ENCODE measurements around the gene BAHCC1.

Gene BAHCC1

GRCh38 chr17:81396278-81396721, 1.0 kb downstream of the BAHCC1 start:
- no peaks in the 10 kb centered on the region for H3K9me2 ChIP-seq (ENCODE audit: low read depth, low read length)
- TF ChIP-seq EZH2 (IDR thresholded peaks at IDR 0.05; ENCODE audit: borderline replicate concordance, low read length) (no peak), CTCF (IDR thresholded peaks at IDR 0.05; ENCODE audit: low read length) (no peak)
- no peak overlapping the region for H3K9ac ChIP-seq (ENCODE audit: low read length)
- no peaks in the 10 kb centered on the region for H3F3A ChIP-seq (ENCODE audit: insufficient read depth, low read length)
- no peaks in the 10 kb centered on the region for H3K9me3 ChIP-seq (ENCODE audit: low read length)
- H2AFZ ChIP-seq (ENCODE audit: low read length) = no peak overlapping the region
- no peak overlapping the region for H3K4me3 ChIP-seq (ENCODE audit: low read depth, low read length, poor library complexity, severe bottlenecking)
- H3K4me2 ChIP-seq (ENCODE audit: low read length) = no peak overlapping the region
- no peaks in the 10 kb centered on the region for H3K79me2 ChIP-seq (ENCODE audit: insufficient read depth, low read length)
- H3K27me3 ChIP-seq (ENCODE audit: insufficient read depth, low read length) = peaks cover 5% of the 10 kb centered on the region
- no peaks in the 10 kb centered on the region for H3K4me1 ChIP-seq (ENCODE audit: insufficient read depth, low read length, severe bottlenecking)
- no peaks in the 10 kb centered on the region for H4K20me1 ChIP-seq (ENCODE audit: insufficient read depth, low read length)
- H3K36me3 ChIP-seq (ENCODE audit: insufficient read depth, low read length) = no peaks in the 10 kb centered on the region
- H3K27ac ChIP-seq (ENCODE audit: low read depth, low read length, poor library complexity, severe bottlenecking) = no peak overlapping the region

GRCh38 chr17:81396722-81397313, 1.6 kb downstream of the BAHCC1 start:
- Histone ChIP-seq H3K9ac (ENCODE audit: low read length) (no peak overlapping the region), H3K4me2 (ENCODE audit: low read length) (no peak overlapping the region), H3K27me3 (ENCODE audit: insufficient read depth, low read length) (peaks cover 8% of the 10 kb centered on the region), H3F3A (ENCODE audit: insufficient read depth, low read length) (no peaks in the 10 kb centered on the region), H3K4me1 (ENCODE audit: insufficient read depth, low read length, severe bottlenecking) (no peaks in the 10 kb centered on the region), H4K20me1 (ENCODE audit: insufficient read depth, low read length) (no peaks in the 10 kb centered on the region), H3K36me3 (ENCODE audit: insufficient read depth, low read length) (no peaks in the 10 kb centered on the region), H2AFZ (ENCODE audit: low read length) (no peak overlapping the region), H3K27ac (ENCODE audit: low read depth, low read length, poor library complexity, severe bottlenecking) (no peak overlapping the region), H3K9me3 (ENCODE audit: low read length) (no peaks in the 10 kb centered on the region), H3K4me3 (ENCODE audit: low read depth, low read length, poor library complexity, severe bottlenecking) (no peak overlapping the region), H3K9me2 (ENCODE audit: low read depth, low read length) (no peaks in the 10 kb centered on the region), H3K79me2 (ENCODE audit: insufficient read depth, low read length) (no peaks in the 10 kb centered on the region)
- no peak for TF ChIP-seq EZH2 (IDR thresholded peaks at IDR 0.05; ENCODE audit: borderline replicate concordance, low read length)
- TF ChIP-seq CTCF (IDR thresholded peaks at IDR 0.05; ENCODE audit: low read length) = no peak

GRCh38 chr17:81397314-81398175, 2.3 kb downstream of the BAHCC1 start:
- H3K79me2 ChIP-seq (ENCODE audit: insufficient read depth, low read length) = no peaks in the 10 kb centered on the region
- no peaks in the 10 kb centered on the region for H3K36me3 ChIP-seq (ENCODE audit: insufficient read depth, low read length)
- no peak overlapping the region for H3K4me2 ChIP-seq (ENCODE audit: low read length)
- no peak overlapping the region for H3K4me3 ChIP-seq (ENCODE audit: low read depth, low read length, poor library complexity, severe bottlenecking)
- H3K27me3 ChIP-seq (ENCODE audit: insufficient read depth, low read length) = peaks cover 8% of the 10 kb centered on the region
- H3K9me3 ChIP-seq (ENCODE audit: low read length) = no peaks in the 10 kb centered on the region
- H3K9me2 ChIP-seq (ENCODE audit: low read depth, low read length) = no peaks in the 10 kb centered on the region
- no peak for TF ChIP-seq CTCF (IDR thresholded peaks at IDR 0.05; ENCODE audit: low read length)
- no peak for TF ChIP-seq EZH2 (IDR thresholded peaks at IDR 0.05; ENCODE audit: borderline replicate concordance, low read length)
- H3K27ac ChIP-seq (ENCODE audit: low read depth, low read length, poor library complexity, severe bottlenecking) = no peak overlapping the region
- H4K20me1 ChIP-seq (ENCODE audit: insufficient read depth, low read length) = no peaks in the 10 kb centered on the region
- H2AFZ ChIP-seq (ENCODE audit: low read length) = no peak overlapping the region
- H3K9ac ChIP-seq (ENCODE audit: low read length) = no peak overlapping the region
- no peaks in the 10 kb centered on the region for H3F3A ChIP-seq (ENCODE audit: insufficient read depth, low read length)
- H3K4me1 ChIP-seq (ENCODE audit: insufficient read depth, low read length, severe bottlenecking) = no peaks in the 10 kb centered on the region

Measured in OCI-LY1 (cell line).